Central memory CD8-positive, alpha-beta T cell (primary cell): ENCODE measurements around the gene ACSS1.
A peak's percentile ranks its signal among the peaks of the same experiment; 100 is the strongest.

Experiments
- ATAC-seq: fragments of 150-1000 bp; cut with Tn5 transposase; replicated peaks from 2 replicates; pipeline ENCODE4 v1.10.0; 2022; ENCODE audit warnings: mild to moderate bottlenecking, moderate FRiP score, moderate number of reproducible peaks; ENCODE audit not compliant: poor library complexity, severe bottlenecking; ENCODE audit errors: extremely low read depth
- DNase-seq, 2 donors: peaks; one replicate each; pipeline ENCODE4 v3.0.0; 2021; ENCODE audit warnings: low spot score in 2 of 2
- H3K27ac Mint-ChIP-seq: one replicate; pipeline ENCODE4 v1.8.0; 2022; ENCODE audit warnings: low read depth, mild to moderate bottlenecking, moderate library complexity, mixed read lengths
- H3K27me3 Mint-ChIP-seq: one replicate; pipeline ENCODE4 v1.8.0; 2022; ENCODE audit warnings: mixed read lengths
- H3K36me3 Mint-ChIP-seq: one replicate; pipeline ENCODE4 v1.8.0; 2022; ENCODE audit warnings: mild to moderate bottlenecking, moderate library complexity, mixed read lengths; ENCODE audit not compliant: insufficient read depth
- H3K4me1 Mint-ChIP-seq: one replicate; pipeline ENCODE4 v1.8.0; 2022; ENCODE audit warnings: mixed read lengths
- H3K4me3 Mint-ChIP-seq: one replicate; pipeline ENCODE4 v1.8.0; 2022; ENCODE audit warnings: mild to moderate bottlenecking, moderate library complexity, mixed read lengths
- H3K9me3 Mint-ChIP-seq: one replicate; pipeline ENCODE4 v1.8.0; 2022; ENCODE audit warnings: mixed read lengths

Gene ACSS1

GRCh38 chr20:25084626-25085187 is 26.8 kb upstream of the ACSS1 start:
- no peak for DNase-seq
- Mint-ChIP-seq H3K27me3 (peaks cover 66% of the 10 kb centered on the region), H3K9me3 (no peaks in the 10 kb centered on the region)

GRCh38 chr20:25083773-25084625 is 26.1 kb upstream of the ACSS1 start:
- Mint-ChIP-seq H3K4me3 (peak overlapping the region; percentile 32), H3K27ac (no peak overlapping the region), H3K36me3 (peaks cover 6% of the 10 kb centered on the region), H3K27me3 (peaks cover 73% of the 10 kb centered on the region), H3K9me3 (no peaks in the 10 kb centered on the region), H3K4me1 (peaks cover 15% of the 10 kb centered on the region)
- DNase-seq (no peak), ATAC-seq (no peak)

More at GRCh38 chr20:25084626-25085187, 26.8 kb upstream of the ACSS1 start:
- no peak overlapping the region for H3K27ac Mint-ChIP-seq
- ATAC-seq = no peak
- H3K4me3 Mint-ChIP-seq = peak overlapping the region; percentile 32
- peaks cover 6% of the 10 kb centered on the region for H3K36me3 Mint-ChIP-seq
- peaks cover 21% of the 10 kb centered on the region for H3K4me1 Mint-ChIP-seq

- H3K4me1 Mint-ChIP-seq = peaks cover 15% of the 10 kb centered on the region
Observed at GRCh38 chr20:25083141-25083772, 25.3 kb upstream of the ACSS1 start.

GRCh38 chr20:25082498-25082873 is 24.5 kb upstream of the ACSS1 start:
- peak overlapping the region; percentile 32 for H3K4me3 Mint-ChIP-seq
- no peak overlapping the region for H3K27ac Mint-ChIP-seq

More at GRCh38 chr20:25083141-25083772, 25.3 kb upstream of the ACSS1 start:
- DNase-seq (no peak), ATAC-seq (no peak)
- Mint-ChIP-seq H3K9me3 (no peaks in the 10 kb centered on the region), H3K4me3 (peak overlapping the region; percentile 32), H3K27me3 (peaks cover 80% of the 10 kb centered on the region), H3K36me3 (peaks cover 6% of the 10 kb centered on the region), H3K27ac (no peak overlapping the region)

GRCh38 chr20:25081730-25082497 is 24.0 kb upstream of the ACSS1 start, which contains the start of gene VSX1:
TSS of gene VSX1 (minus strand) at chr20:25082141. CDS start at chr20:25082096, 45 bp downstream.
- H3K27me3 Mint-ChIP-seq = peaks cover 93% of the 10 kb centered on the region
- H3K27ac Mint-ChIP-seq = no peak within 1 kb of the TSS
- peaks cover 6% of the 10 kb centered on the region for H3K36me3 Mint-ChIP-seq
- ATAC-seq (no peak), DNase-seq (peak in 1 of 2 donors; percentile 10)
- H3K4me1 Mint-ChIP-seq = peaks cover 22% of the 10 kb centered on the region
- no peaks in the 10 kb centered on the region for H3K9me3 Mint-ChIP-seq
- H3K4me3 Mint-ChIP-seq = peak within 1 kb of the TSS; percentile 32

More at GRCh38 chr20:25082498-25082873, 24.5 kb upstream of the ACSS1 start:
- no peak for DNase-seq
- peaks cover 6% of the 10 kb centered on the region for H3K36me3 Mint-ChIP-seq
- no peaks in the 10 kb centered on the region for H3K9me3 Mint-ChIP-seq
- H3K4me1 Mint-ChIP-seq = peaks cover 18% of the 10 kb centered on the region
- H3K27me3 Mint-ChIP-seq = peaks cover 88% of the 10 kb centered on the region
- ATAC-seq = no peak

GRCh38 chr20:25081065-25081729 is 23.3 kb upstream of the ACSS1 start:
- ATAC-seq = peak; percentile 40
- Mint-ChIP-seq H3K36me3 (peaks cover 6% of the 10 kb centered on the region), H3K27ac (no peak overlapping the region), H3K4me3 (no peak overlapping the region), H3K4me1 (peaks cover 26% of the 10 kb centered on the region), H3K27me3 (peaks cover 91% of the 10 kb centered on the region), H3K9me3 (no peaks in the 10 kb centered on the region)
- DNase-seq = peak in 1 of 2 donors; percentile 13

GRCh38 chr20:25079171-25079570 is 21.2 kb upstream of the ACSS1 start:
- no peak overlapping the region for H3K27ac Mint-ChIP-seq
- H3K36me3 Mint-ChIP-seq = peaks cover 3% of the 10 kb centered on the region
- H3K27me3 Mint-ChIP-seq = peaks cover 71% of the 10 kb centered on the region
- ATAC-seq (no peak), DNase-seq (peak in 1 of 2 donors; percentile 11)
- H3K4me1 Mint-ChIP-seq = peaks cover 26% of the 10 kb centered on the region
- no peak overlapping the region for H3K4me3 Mint-ChIP-seq
- no peaks in the 10 kb centered on the region for H3K9me3 Mint-ChIP-seq

GRCh38 chr20:25078662-25079061 is 20.7 kb upstream of the ACSS1 start:
- ATAC-seq = no peak
- H3K4me1 Mint-ChIP-seq = peaks cover 21% of the 10 kb centered on the region
- peaks cover 66% of the 10 kb centered on the region for H3K27me3 Mint-ChIP-seq
- no peak overlapping the region for H3K4me3 Mint-ChIP-seq
- no peak overlapping the region for H3K27ac Mint-ChIP-seq
- DNase-seq = no peak
- no peaks in the 10 kb centered on the region for H3K9me3 Mint-ChIP-seq
- peaks cover 3% of the 10 kb centered on the region for H3K36me3 Mint-ChIP-seq

- peaks cover 15% of the 10 kb centered on the region for H3K4me1 Mint-ChIP-seq
- no peak overlapping the region for H3K27ac Mint-ChIP-seq
- no peaks in the 10 kb centered on the region for H3K9me3 Mint-ChIP-seq
- peaks cover 2% of the 10 kb centered on the region for H3K36me3 Mint-ChIP-seq
- DNase-seq (peak in 1 of 2 donors; percentile 4), ATAC-seq (no peak)
- peaks cover 56% of the 10 kb centered on the region for H3K27me3 Mint-ChIP-seq
- H3K4me3 Mint-ChIP-seq = peak overlapping the region; percentile 44
Observed at GRCh38 chr20:25077610-25078169, 19.8 kb upstream of the ACSS1 start.

- H3K9me3 Mint-ChIP-seq = no peaks in the 10 kb centered on the region
- H3K36me3 Mint-ChIP-seq = peaks cover 2% of the 10 kb centered on the region
- ATAC-seq (no peak), DNase-seq (peak in 1 of 2 donors; percentile 11)
- H3K27ac Mint-ChIP-seq = no peak overlapping the region
- H3K4me3 Mint-ChIP-seq = peak overlapping the region; percentile 44
- H3K4me1 Mint-ChIP-seq = peaks cover 12% of the 10 kb centered on the region
- H3K27me3 Mint-ChIP-seq = peaks cover 50% of the 10 kb centered on the region
Observed at GRCh38 chr20:25076731-25077609, 19.0 kb upstream of the ACSS1 start.

GRCh38 chr20:25076201-25076600 is 18.3 kb upstream of the ACSS1 start:
- ATAC-seq (no peak), DNase-seq (peak in 1 of 2 donors; percentile 2)
- H3K27me3 Mint-ChIP-seq = peaks cover 48% of the 10 kb centered on the region
- H3K9me3 Mint-ChIP-seq = no peaks in the 10 kb centered on the region
- H3K27ac Mint-ChIP-seq = no peak overlapping the region
- H3K4me1 Mint-ChIP-seq = peaks cover 12% of the 10 kb centered on the region
- H3K36me3 Mint-ChIP-seq = peaks cover 2% of the 10 kb centered on the region
- no peak overlapping the region for H3K4me3 Mint-ChIP-seq
